HEK293 (cell line): ENCODE results near the gene FILIP1.

Experiments
- CTCF ChIA-PET: fragments of 350-600 bp; formaldehyde crosslinking; extraction: SDS; loops from one replicate; lab custom pipeline; 2021; ENCODE audit warnings: antibody characterized with exemption; lab: Yijun Ruan, JAX
- POLR2A ChIA-PET: fragments of 300-600 bp; formaldehyde crosslinking; extraction: SDS; loops from one replicate; lab custom pipeline; 2020; ENCODE audit warnings: antibody characterized with exemption, inconsistent platforms; lab: Yijun Ruan, JAX
- H3K27ac ChIP-seq: fragments of 200-500 bp; sonication (Bioruptor generic); 2 replicates; pipeline ENCODE4 v1.5.1; 2014; ENCODE audit warnings: low read depth, low read length, control low read depth, inconsistent platforms; ENCODE audit errors: extremely low read depth
- H3K36me3 ChIP-seq, 2 experiments: fragments of 200-500 bp in 1 of 2; sonication (Bioruptor generic) in 1 of 2; 1 replicate in 1 of 2; 2 replicates in 1 of 2; pipeline ENCODE4 v1.5.1; 2014 to 2017; ENCODE audit warnings: inconsistent platforms in 2 of 2, low read length in 2 of 2; ENCODE audit not compliant: control insufficient read depth in 2 of 2, insufficient read depth in 1 of 2
- H3K4me1 ChIP-seq: fragments of 200-500 bp; sonication (Bioruptor generic); 2 replicates; pipeline ENCODE4 v1.5.1; 2014; ENCODE audit warnings: mild to moderate bottlenecking, low read length, inconsistent platforms; ENCODE audit not compliant: control insufficient read depth, insufficient read depth
- H3K4me3 ChIP-seq: 2 replicates; pipeline ENCODE4 v1.5.1; 2011; ENCODE audit warnings: low read depth, mild to moderate bottlenecking, control low read depth, low read length, moderate library complexity
- H3K9me3 ChIP-seq: fragments of 200-500 bp; sonication (Bioruptor generic); 2 replicates; pipeline ENCODE4 v1.5.1; 2014; ENCODE audit warnings: low read depth, low read length, inconsistent platforms; ENCODE audit not compliant: control insufficient read depth, insufficient read depth
- IKZF3 ChIP-seq: fragments of 450-650 bp; IDR thresholded peaks from 2 replicates; pipeline ENCODE4 v1.5.0; 2018; ENCODE audit warnings: missing biosample characterization, mild to moderate bottlenecking, missing genetic modification characterization, moderate library complexity
- MEIS1 ChIP-seq: sonication (generic); formaldehyde crosslinking; IDR thresholded peaks from 2 replicates; pipeline ENCODE4 v1.8.1; 2022; ENCODE audit warnings: missing genetic modification reagents, mild to moderate bottlenecking, borderline replicate concordance
- OSR2 ChIP-seq: fragments of 450-650 bp; formaldehyde crosslinking; IDR thresholded peaks from 2 replicates; pipeline ENCODE4 v1.5.1; 2016; ENCODE audit warnings: missing biosample characterization, missing genetic modification characterization
- PATZ1 ChIP-seq: fragments of 450-650 bp; formaldehyde crosslinking; IDR thresholded peaks from 2 replicates; pipeline ENCODE4 v1.5.1; 2016; ENCODE audit warnings: missing biosample characterization, missing genetic modification characterization
- SCRT1 ChIP-seq: fragments of 450-650 bp; formaldehyde crosslinking; IDR thresholded peaks from 2 replicates; pipeline ENCODE4 v1.5.1; 2016; ENCODE audit warnings: missing biosample characterization, missing genetic modification characterization, borderline replicate concordance
- SCRT2 ChIP-seq: fragments of 450-650 bp; formaldehyde crosslinking; IDR thresholded peaks from 2 replicates; pipeline ENCODE4 v1.5.1; 2016; ENCODE audit warnings: missing biosample characterization, missing genetic modification characterization
- SP7 ChIP-seq: fragments of 450-650 bp; formaldehyde crosslinking; IDR thresholded peaks from 2 replicates; pipeline ENCODE4 v1.5.1; 2016; ENCODE audit warnings: missing biosample characterization, missing genetic modification characterization
- TSHZ1 ChIP-seq: fragments of 450-650 bp; formaldehyde crosslinking; IDR thresholded peaks from 2 replicates; pipeline ENCODE4 v1.5.1; 2016; ENCODE audit warnings: missing biosample characterization, missing genetic modification characterization, borderline replicate concordance
- ZNF10 ChIP-seq: fragments of 450-650 bp; formaldehyde crosslinking; IDR thresholded peaks from 2 replicates; pipeline ENCODE4 v1.5.1; 2017; ENCODE audit warnings: missing biosample characterization, missing genetic modification characterization
- ZNF239 ChIP-seq: fragments of 450-650 bp; formaldehyde crosslinking; IDR thresholded peaks from 2 replicates; pipeline ENCODE4 v1.5.1; 2016; ENCODE audit warnings: missing biosample characterization, missing genetic modification characterization
- ZNF24 ChIP-seq: fragments of 450-650 bp; formaldehyde crosslinking; IDR thresholded peaks from 2 replicates; pipeline ENCODE4 v1.5.1; 2016; ENCODE audit warnings: missing biosample characterization, missing genetic modification characterization
- ZNF292 ChIP-seq: fragments of 450-650 bp; formaldehyde crosslinking; IDR thresholded peaks from 2 replicates; pipeline ENCODE4 v1.5.1; 2016; ENCODE audit warnings: low read depth, missing biosample characterization, missing genetic modification characterization, borderline replicate concordance
- ZNF341 ChIP-seq: fragments of 450-650 bp; formaldehyde crosslinking; IDR thresholded peaks from 2 replicates; pipeline ENCODE4; 2016; ENCODE audit warnings: low read depth, missing biosample characterization, missing genetic modification characterization
- ZNF366 ChIP-seq: fragments of 450-650 bp; formaldehyde crosslinking; conservative IDR thresholded peaks from 2 replicates; pipeline ENCODE4 v1.5.1; 2016; ENCODE audit warnings: missing biosample characterization, missing genetic modification characterization
- ZNF544 ChIP-seq: fragments of 450-650 bp; formaldehyde crosslinking; IDR thresholded peaks from 2 replicates; pipeline ENCODE4 v1.5.0; 2017; ENCODE audit warnings: missing biosample characterization, missing genetic modification characterization
- ZNF549 ChIP-seq: fragments of 450-650 bp; IDR thresholded peaks from 2 replicates; pipeline ENCODE4 v1.5.1; 2018; ENCODE audit warnings: missing biosample characterization, missing genetic modification characterization, mild to moderate bottlenecking, inconsistent platforms, moderate library complexity
- ZNF629 ChIP-seq: fragments of 450-650 bp; formaldehyde crosslinking; IDR thresholded peaks from 2 replicates; pipeline ENCODE4 v1.5.1; 2017; ENCODE audit warnings: missing biosample characterization, missing genetic modification characterization
- ZNF692 ChIP-seq: fragments of 450-650 bp; formaldehyde crosslinking; IDR thresholded peaks from 2 replicates; pipeline ENCODE4 v1.5.1; 2016; ENCODE audit warnings: missing biosample characterization, missing genetic modification characterization
- ZSCAN23 ChIP-seq: fragments of 450-650 bp; formaldehyde crosslinking; IDR thresholded peaks from 2 replicates; pipeline ENCODE4 v1.5.1; 2016; ENCODE audit warnings: missing biosample characterization, missing genetic modification characterization
- TF ChIP-seq, protein P1 (sequence below): fragments of 450-650 bp; formaldehyde crosslinking; IDR thresholded peaks from 2 replicates; pipeline ENCODE4 v1.5.1; 2016; ENCODE audit warnings: missing biosample characterization, missing genetic modification characterization
- TF ChIP-seq, protein P2 (sequence below): fragments of 450-650 bp; formaldehyde crosslinking; IDR thresholded peaks from 2 replicates; pipeline ENCODE4 v1.5.1; 2017; ENCODE audit warnings: missing biosample characterization, missing genetic modification characterization
- TF ChIP-seq, protein P3 (sequence below): fragments of 450-650 bp; formaldehyde crosslinking; IDR thresholded peaks from 2 replicates; pipeline ENCODE4 v1.5.1; 2016; ENCODE audit warnings: missing biosample characterization, missing genetic modification characterization
- TF ChIP-seq, protein P4 (sequence below): fragments of 450-650 bp; formaldehyde crosslinking; IDR thresholded peaks from 2 replicates; pipeline ENCODE4 v1.5.1; 2016; ENCODE audit warnings: missing biosample characterization, missing genetic modification characterization

The FILIP1 gene

GRCh38 chr6:75351570-75351969 is 142.0 kb downstream of the FILIP1 start:
- Histone ChIP-seq H3K9me3 (no peaks in the 10 kb centered on the region), H3K36me3 (no peaks in the 10 kb centered on the region), H3K4me1 (peaks cover 31% of the 10 kb centered on the region), H3K4me3 (no peak overlapping the region), H3K27ac (no peak overlapping the region)
- POLR2A ChIA-PET, result no interaction called here
- CTCF ChIA-PET, result interaction anchor here (0.6 to 1.2 kb wide), 5 partner anchors 25 to 176 kb away, joined by 3 to 5 read pairs (median 3); no protein-coding TSS in a partner anchor
- TF ChIP-seq IKZF3 (tag by site-specific recombination) (no peak), ZNF692 (tag by site-specific recombination) (peak; percentile 41; the same call in 1 of the 2 replicates), ZNF292 (tag by site-specific recombination) (no peak), ZNF366 (tag by site-specific recombination) (peak; percentile 59), SP7 (peak; percentile 99), MEIS1 (CRISPR knock-in tag) (peak; percentile 46; the same call in 1 of the 2 replicates), ZNF24 (tag by site-specific recombination) (no peak), ZSCAN23 (0 out of 2 replicates have a peak, but pooled peaks have one; percentile 38), SCRT1 (no peak), ZNF10 (tag by site-specific recombination) (0 out of 2 replicates have a peak, but pooled peaks have one; percentile 21), ZNF544 (tag by site-specific recombination) (no peak), SCRT2 (0 out of 2 replicates have a peak, but pooled peaks have one; percentile 15), ZNF239 (tag by site-specific recombination) (no peak), ZNF341 (tag by site-specific recombination) (no peak), ZNF629 (tag by site-specific recombination) (peak; percentile 63), OSR2 (tag by site-specific recombination) (peak; percentile 37; the same call in 1 of the 2 replicates), TSHZ1 (tag by site-specific recombination) (peak; percentile 54; the same call in 1 of the 2 replicates), PATZ1 (peak; percentile 27; the same call in 1 of the 2 replicates), ZNF549 (no peak)
- TF ChIP-seq, protein P1, sequence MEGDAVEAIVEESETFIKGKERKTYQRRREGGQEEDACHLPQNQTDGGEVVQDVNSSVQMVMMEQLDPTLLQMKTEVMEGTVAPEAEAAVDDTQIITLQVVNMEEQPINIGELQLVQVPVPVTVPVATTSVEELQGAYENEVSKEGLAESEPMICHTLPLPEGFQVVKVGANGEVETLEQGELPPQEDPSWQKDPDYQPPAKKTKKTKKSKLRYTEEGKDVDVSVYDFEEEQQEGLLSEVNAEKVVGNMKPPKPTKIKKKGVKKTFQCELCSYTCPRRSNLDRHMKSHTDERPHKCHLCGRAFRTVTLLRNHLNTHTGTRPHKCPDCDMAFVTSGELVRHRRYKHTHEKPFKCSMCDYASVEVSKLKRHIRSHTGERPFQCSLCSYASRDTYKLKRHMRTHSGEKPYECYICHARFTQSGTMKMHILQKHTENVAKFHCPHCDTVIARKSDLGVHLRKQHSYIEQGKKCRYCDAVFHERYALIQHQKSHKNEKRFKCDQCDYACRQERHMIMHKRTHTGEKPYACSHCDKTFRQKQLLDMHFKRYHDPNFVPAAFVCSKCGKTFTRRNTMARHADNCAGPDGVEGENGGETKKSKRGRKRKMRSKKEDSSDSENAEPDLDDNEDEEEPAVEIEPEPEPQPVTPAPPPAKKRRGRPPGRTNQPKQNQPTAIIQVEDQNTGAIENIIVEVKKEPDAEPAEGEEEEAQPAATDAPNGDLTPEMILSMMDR, result no peak
- TF ChIP-seq, protein P2, sequence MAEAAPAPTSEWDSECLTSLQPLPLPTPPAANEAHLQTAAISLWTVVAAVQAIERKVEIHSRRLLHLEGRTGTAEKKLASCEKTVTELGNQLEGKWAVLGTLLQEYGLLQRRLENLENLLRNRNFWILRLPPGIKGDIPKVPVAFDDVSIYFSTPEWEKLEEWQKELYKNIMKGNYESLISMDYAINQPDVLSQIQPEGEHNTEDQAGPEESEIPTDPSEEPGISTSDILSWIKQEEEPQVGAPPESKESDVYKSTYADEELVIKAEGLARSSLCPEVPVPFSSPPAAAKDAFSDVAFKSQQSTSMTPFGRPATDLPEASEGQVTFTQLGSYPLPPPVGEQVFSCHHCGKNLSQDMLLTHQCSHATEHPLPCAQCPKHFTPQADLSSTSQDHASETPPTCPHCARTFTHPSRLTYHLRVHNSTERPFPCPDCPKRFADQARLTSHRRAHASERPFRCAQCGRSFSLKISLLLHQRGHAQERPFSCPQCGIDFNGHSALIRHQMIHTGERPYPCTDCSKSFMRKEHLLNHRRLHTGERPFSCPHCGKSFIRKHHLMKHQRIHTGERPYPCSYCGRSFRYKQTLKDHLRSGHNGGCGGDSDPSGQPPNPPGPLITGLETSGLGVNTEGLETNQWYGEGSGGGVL (tag by site-specific recombination), result no peak
- TF ChIP-seq, protein P3, sequence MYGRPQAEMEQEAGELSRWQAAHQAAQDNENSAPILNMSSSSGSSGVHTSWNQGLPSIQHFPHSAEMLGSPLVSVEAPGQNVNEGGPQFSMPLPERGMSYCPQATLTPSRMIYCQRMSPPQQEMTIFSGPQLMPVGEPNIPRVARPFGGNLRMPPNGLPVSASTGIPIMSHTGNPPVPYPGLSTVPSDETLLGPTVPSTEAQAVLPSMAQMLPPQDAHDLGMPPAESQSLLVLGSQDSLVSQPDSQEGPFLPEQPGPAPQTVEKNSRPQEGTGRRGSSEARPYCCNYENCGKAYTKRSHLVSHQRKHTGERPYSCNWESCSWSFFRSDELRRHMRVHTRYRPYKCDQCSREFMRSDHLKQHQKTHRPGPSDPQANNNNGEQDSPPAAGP, result no peak
- TF ChIP-seq, protein P4, sequence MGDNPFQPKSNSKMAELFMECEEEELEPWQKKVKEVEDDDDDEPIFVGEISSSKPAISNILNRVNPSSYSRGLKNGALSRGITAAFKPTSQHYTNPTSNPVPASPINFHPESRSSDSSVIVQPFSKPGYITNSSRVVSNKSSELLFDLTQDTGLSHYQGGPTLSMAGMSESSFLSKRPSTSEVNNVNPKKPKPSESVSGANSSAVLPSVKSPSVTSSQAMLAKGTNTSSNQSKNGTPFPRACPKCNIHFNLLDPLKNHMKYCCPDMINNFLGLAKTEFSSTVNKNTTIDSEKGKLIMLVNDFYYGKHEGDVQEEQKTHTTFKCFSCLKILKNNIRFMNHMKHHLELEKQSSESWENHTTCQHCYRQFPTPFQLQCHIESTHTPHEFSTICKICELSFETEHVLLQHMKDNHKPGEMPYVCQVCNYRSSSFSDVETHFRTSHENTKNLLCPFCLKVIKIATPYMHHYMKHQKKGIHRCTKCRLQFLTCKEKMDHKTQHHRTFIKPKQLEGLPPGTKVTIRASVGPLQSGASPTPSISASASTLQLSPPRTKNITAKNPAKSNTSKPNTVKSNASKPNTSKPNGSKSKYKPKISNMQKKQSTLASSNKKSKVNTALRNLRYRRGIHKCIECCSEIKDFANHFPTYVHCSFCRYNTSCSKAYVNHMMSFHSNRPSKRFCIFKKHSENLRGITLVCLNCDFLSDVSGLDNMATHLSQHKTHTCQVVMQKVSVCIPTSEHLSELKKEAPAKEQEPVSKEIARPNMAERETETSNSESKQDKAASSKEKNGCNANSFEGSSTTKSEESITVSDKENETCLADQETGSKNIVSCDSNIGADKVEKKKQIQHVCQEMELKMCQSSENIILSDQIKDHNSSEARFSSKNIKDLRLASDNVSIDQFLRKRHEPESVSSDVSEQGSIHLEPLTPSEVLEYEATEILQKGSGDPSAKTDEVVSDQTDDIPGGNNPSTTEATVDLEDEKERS (tag by site-specific recombination), result no peak
